Lung (tissue), 12 donors: ENCODE data around the gene RPL14. TPM values are rescaled to one million over a fixed set of nuclear protein-coding genes. Genes with fewer than 3 reads are reported as not detected.

Experiments used
- ATAC-seq: fragments of 200-7000 bp; cut with Tn5 transposase; one replicate; pipeline ENCODE4 v1.9.1; 2020; ENCODE audit warnings: moderate number of reproducible peaks; ENCODE audit not compliant: insufficient read depth, low FRiP score
- DNase-seq, 3 donors: peaks; one replicate each; pipeline ENCODE4 v3.0.0-alpha.2; 2013 to 2017
- H3K27ac ChIP-seq, 2 donors: one replicate each; pipeline ENCODE4 v1.5.1; 2013; ENCODE audit warnings: mild to moderate bottlenecking in 2 of 2, moderate library complexity in 2 of 2, control low read depth in 1 of 2, inconsistent platforms in 1 of 2, low read depth in 1 of 2, low read length in 1 of 2
- H3K27me3 ChIP-seq, 3 donors: one replicate each; pipeline ENCODE4 v1.5.1; 2013; ENCODE audit warnings: low read length in 2 of 3; ENCODE audit not compliant: control insufficient read depth in 3 of 3, insufficient read depth in 3 of 3
- H3K36me3 ChIP-seq, 4 donors: one replicate each; pipeline ENCODE4 v1.5.1; 2013; ENCODE audit warnings: low read length in 4 of 4, mild to moderate bottlenecking in 1 of 4, moderate library complexity in 1 of 4; ENCODE audit not compliant: control insufficient read depth in 4 of 4, insufficient read depth in 4 of 4
- H3K4me1 ChIP-seq, 5 donors: one replicate each; pipeline ENCODE4 v1.5.1; 2013; ENCODE audit warnings: low read length in 5 of 5, mild to moderate bottlenecking in 2 of 5, moderate library complexity in 1 of 5; ENCODE audit not compliant: control insufficient read depth in 5 of 5, insufficient read depth in 5 of 5
- H3K4me3 ChIP-seq: one replicate; pipeline ENCODE4 v1.5.1; 2013; ENCODE audit warnings: mild to moderate bottlenecking, control low read depth, moderate library complexity
- H3K9ac ChIP-seq, 2 donors: one replicate each; pipeline ENCODE4 v1.5.1; 2013; ENCODE audit warnings: low read length in 2 of 2, control low read depth in 1 of 2; ENCODE audit not compliant: insufficient read depth in 1 of 2
- H3K9me3 ChIP-seq, 4 donors: one replicate each; pipeline ENCODE4 v1.5.1; 2013; ENCODE audit warnings: low read length in 3 of 4, mild to moderate bottlenecking in 1 of 4, moderate library complexity in 1 of 4; ENCODE audit not compliant: control insufficient read depth in 4 of 4, insufficient read depth in 3 of 4
- WGBS, 2 donors: extraction: QIAGEN DNeasy Blood & Tissue Kit; methylation state at CpG; one replicate each; pipeline ENCODE4 v1.1.7; 2013; 5-methylcytosine and 5-hydroxymethylcytosine counted together
- polyA plus RNA-seq, 2 donors: library from polyadenylated mRNA; stranded (reverse); fragments of 200-250 nt; gene quantifications; one replicate each; pipeline ENCODE4 v1.2.1, GENCODE V29; 2013
- total RNA-seq, 2 donors: library from RNA; depleted of rRNA in 1 of 2; stranded (reverse); fragments of >200 nt in 1 of 2; gene quantifications; one replicate each; pipeline ENCODE4 v1.2.1, GENCODE V29; 2014 to 2021
- TF ChIP-seq, protein P1 (sequence below): IDR thresholded peaks from 2 replicates; pipeline ENCODE4 v1.5.1; 2012; ENCODE audit warnings: mild to moderate bottlenecking; ENCODE audit errors: control extremely low read depth, extremely low read depth
- donor health status: control.
- donor health status: control.
- donor health status: Bipolar disorder and iron deficiency.
- donor health status: healthy.
- donor health status: DM: yes; HTN: yes; CAD: no.

RPL14 gene
- total and polyA plus RNA-seq, 4 donors = 473 to 2,599 (median 1,226) TPM

- Histone ChIP-seq H3K36me3 (peaks cover 0 to 5% (median under 1%) of the 10 kb centered on the region in 4 donors), H3K27me3 (no peaks in the 10 kb centered on the region), H3K9me3 (no peaks in the 10 kb centered on the region), H3K9ac (peak overlapping the region; percentile 93), H3K4me1 (peaks cover 2 to 18% (median 8%) of the 10 kb centered on the region in 5 donors), H3K4me3 (peak overlapping the region; percentile 53), H3K27ac (peak overlapping the region; percentile 90 to 92)
- DNase-seq = peak; percentile 99
- ATAC-seq = peak; percentile 96
- WGBS, 2 donors = 0 to 1% methylated on average over 41 of the region's 41 CpGs
- TF ChIP-seq, protein P1, sequence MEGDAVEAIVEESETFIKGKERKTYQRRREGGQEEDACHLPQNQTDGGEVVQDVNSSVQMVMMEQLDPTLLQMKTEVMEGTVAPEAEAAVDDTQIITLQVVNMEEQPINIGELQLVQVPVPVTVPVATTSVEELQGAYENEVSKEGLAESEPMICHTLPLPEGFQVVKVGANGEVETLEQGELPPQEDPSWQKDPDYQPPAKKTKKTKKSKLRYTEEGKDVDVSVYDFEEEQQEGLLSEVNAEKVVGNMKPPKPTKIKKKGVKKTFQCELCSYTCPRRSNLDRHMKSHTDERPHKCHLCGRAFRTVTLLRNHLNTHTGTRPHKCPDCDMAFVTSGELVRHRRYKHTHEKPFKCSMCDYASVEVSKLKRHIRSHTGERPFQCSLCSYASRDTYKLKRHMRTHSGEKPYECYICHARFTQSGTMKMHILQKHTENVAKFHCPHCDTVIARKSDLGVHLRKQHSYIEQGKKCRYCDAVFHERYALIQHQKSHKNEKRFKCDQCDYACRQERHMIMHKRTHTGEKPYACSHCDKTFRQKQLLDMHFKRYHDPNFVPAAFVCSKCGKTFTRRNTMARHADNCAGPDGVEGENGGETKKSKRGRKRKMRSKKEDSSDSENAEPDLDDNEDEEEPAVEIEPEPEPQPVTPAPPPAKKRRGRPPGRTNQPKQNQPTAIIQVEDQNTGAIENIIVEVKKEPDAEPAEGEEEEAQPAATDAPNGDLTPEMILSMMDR = no peak
Measured at GRCh38 chr3:40452876-40453730, 4.0 kb upstream of the RPL14 start.

- DNase-seq (no peak), ATAC-seq (no peak)
- TF ChIP-seq, protein P1 = no peak
- H3K4me1 ChIP-seq = peaks cover 10 to 27% (median 13%) of the 10 kb centered on the region in 5 donors
- H3K27ac ChIP-seq = peak overlapping the region in 1 of 2 donors; percentile 92
- H3K27me3 ChIP-seq = no peaks in the 10 kb centered on the region
- no peaks in the 10 kb centered on the region for H3K9me3 ChIP-seq
- peak overlapping the region in 1 of 2 donors; percentile 85 for H3K9ac ChIP-seq
- peaks cover 5 to 11% (median 8%) of the 10 kb centered on the region in 4 donors for H3K36me3 ChIP-seq
- 40 to 42% methylated on average over 6 of the region's 6 CpGs for WGBS, 2 donors
- H3K4me3 ChIP-seq = no peak overlapping the region
Measured at GRCh38 chr3:40453933-40454332, 3.2 kb upstream of the RPL14 start.

- peaks cover 9 to 21% (median 13%) of the 10 kb centered on the region in 4 donors for H3K36me3 ChIP-seq
- no peak for DNase-seq
- H3K9ac ChIP-seq = no peak overlapping the region
- TF ChIP-seq, protein P1 = no peak
- WGBS, 2 donors = 89 to 96% methylated on average over 4 of the region's 4 CpGs
- peaks cover 10 to 28% (median 13%) of the 10 kb centered on the region in 5 donors for H3K4me1 ChIP-seq
- no peak overlapping the region for H3K27ac ChIP-seq
- no peak for ATAC-seq
- no peaks in the 10 kb centered on the region for H3K9me3 ChIP-seq
- no peak overlapping the region for H3K4me3 ChIP-seq
- H3K27me3 ChIP-seq = no peaks in the 10 kb centered on the region
Measured at GRCh38 chr3:40455328-40455727, 1.8 kb upstream of the RPL14 start.
